Mesothelial cell of epicardium (in vitro differentiated cells): ENCODE results near the gene PPA1. TPM values are rescaled to one million over a fixed set of nuclear protein-coding genes. Genes with fewer than 3 reads are reported as not detected.
A peak's percentile ranks its signal among the peaks of the same experiment; 100 is the strongest.

Source experiments
- DNase-seq, 2 experiments: peaks; one replicate each; pipeline ENCODE4 v3.0.0; 2021; ENCODE audit warnings: low spot score in 2 of 2; ENCODE audit not compliant: unreplicated experiment in 2 of 2
- H3K27ac Mint-ChIP-seq: 2 replicates; pipeline ENCODE4 v1.8.0; 2021; ENCODE audit warnings: mixed read lengths
- H3K27me3 Mint-ChIP-seq: 2 replicates; pipeline ENCODE4 v1.8.0; 2021; ENCODE audit warnings: low read depth, mixed read lengths
- H3K36me3 Mint-ChIP-seq: 2 replicates; pipeline ENCODE4 v1.8.0; 2021; ENCODE audit warnings: mixed read lengths
- H3K4me1 Mint-ChIP-seq: 2 replicates; pipeline ENCODE4 v1.8.0; 2021; ENCODE audit warnings: mixed read lengths
- H3K4me3 Mint-ChIP-seq: 2 replicates; pipeline ENCODE4 v1.8.0; 2021; ENCODE audit warnings: mild to moderate bottlenecking, moderate library complexity, mixed read lengths
- H3K9me3 Mint-ChIP-seq: 2 replicates; pipeline ENCODE4 v1.8.0; 2021; ENCODE audit warnings: mixed read lengths
- CTCF ChIP-seq: fragments of 200-600 bp; sonication (generic); IDR thresholded peaks from one replicate; pipeline ENCODE4 v1.5.0; 2021; ENCODE audit warnings: antibody characterized with exemption; ENCODE audit not compliant: unreplicated experiment
- total RNA-seq: library from RNA; stranded (reverse); gene quantifications from 3 replicates; pipeline ENCODE4 v1.2.1, GENCODE V29; 2021

PPA1 gene
- total RNA-seq, 1 donor from 2014 or later: 73.5 TPM

DNA sequence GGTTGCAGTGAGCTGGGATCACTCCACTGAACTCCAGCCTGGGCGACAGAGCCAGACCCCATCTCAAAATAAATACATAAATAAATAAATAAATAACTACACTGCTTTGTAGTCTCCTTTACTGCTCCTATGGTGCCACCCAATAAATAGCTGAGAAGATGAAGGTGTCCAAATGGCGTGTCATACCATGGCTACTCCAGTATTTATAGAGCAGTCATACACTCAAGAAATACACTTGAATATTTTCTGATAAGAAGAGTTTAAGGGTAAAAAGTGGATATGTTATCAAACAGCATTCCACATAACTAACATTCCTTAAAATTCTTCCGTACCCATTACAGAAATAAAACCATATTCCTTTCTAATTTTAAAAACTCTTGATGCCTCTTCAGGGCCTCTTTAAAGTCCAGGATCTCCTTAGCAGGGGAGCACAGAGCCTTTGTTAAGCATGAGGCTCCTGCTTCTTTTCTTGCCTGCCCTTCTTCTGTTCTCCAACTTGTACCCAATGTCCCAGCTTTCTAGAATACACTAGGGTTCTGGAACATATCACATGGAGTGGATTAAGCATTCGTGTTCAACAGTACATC, 55.0 kb downstream of the PPA1 start:
- H3K27me3 Mint-ChIP-seq: peaks cover 12% of the 10 kb centered on the region
- no peaks in the 10 kb centered on the region for H3K36me3 Mint-ChIP-seq
- H3K9me3 Mint-ChIP-seq: peaks cover 14% of the 10 kb centered on the region
- TF ChIP-seq CTCF: no peak
- no peak overlapping the region for H3K4me3 Mint-ChIP-seq
- DNase-seq: no peak
- H3K27ac Mint-ChIP-seq: no peak overlapping the region
- no peaks in the 10 kb centered on the region for H3K4me1 Mint-ChIP-seq

- no peak overlapping the region for H3K27ac Mint-ChIP-seq
- DNase-seq: no peak
- H3K9me3 Mint-ChIP-seq: peaks cover 14% of the 10 kb centered on the region
- TF ChIP-seq CTCF: no peak
- no peaks in the 10 kb centered on the region for H3K36me3 Mint-ChIP-seq
- H3K27me3 Mint-ChIP-seq: peaks cover 6% of the 10 kb centered on the region
- H3K4me1 Mint-ChIP-seq: no peaks in the 10 kb centered on the region
- no peak overlapping the region for H3K4me3 Mint-ChIP-seq
These were observed 56.8 kb downstream of the PPA1 start for GRCh38 chr10:70176441-70176840.

GRCh38 chr10:70175516-70175915, 57.7 kb downstream of the PPA1 start:
- peaks cover 3% of the 10 kb centered on the region for H3K4me1 Mint-ChIP-seq
- DNase-seq: no peak
- peaks cover 2% of the 10 kb centered on the region for H3K27me3 Mint-ChIP-seq
- peaks cover 16% of the 10 kb centered on the region for H3K9me3 Mint-ChIP-seq
- no peaks in the 10 kb centered on the region for H3K36me3 Mint-ChIP-seq
- TF ChIP-seq CTCF: no peak
- H3K4me3 Mint-ChIP-seq: no peak overlapping the region
- no peak overlapping the region for H3K27ac Mint-ChIP-seq

DNA sequence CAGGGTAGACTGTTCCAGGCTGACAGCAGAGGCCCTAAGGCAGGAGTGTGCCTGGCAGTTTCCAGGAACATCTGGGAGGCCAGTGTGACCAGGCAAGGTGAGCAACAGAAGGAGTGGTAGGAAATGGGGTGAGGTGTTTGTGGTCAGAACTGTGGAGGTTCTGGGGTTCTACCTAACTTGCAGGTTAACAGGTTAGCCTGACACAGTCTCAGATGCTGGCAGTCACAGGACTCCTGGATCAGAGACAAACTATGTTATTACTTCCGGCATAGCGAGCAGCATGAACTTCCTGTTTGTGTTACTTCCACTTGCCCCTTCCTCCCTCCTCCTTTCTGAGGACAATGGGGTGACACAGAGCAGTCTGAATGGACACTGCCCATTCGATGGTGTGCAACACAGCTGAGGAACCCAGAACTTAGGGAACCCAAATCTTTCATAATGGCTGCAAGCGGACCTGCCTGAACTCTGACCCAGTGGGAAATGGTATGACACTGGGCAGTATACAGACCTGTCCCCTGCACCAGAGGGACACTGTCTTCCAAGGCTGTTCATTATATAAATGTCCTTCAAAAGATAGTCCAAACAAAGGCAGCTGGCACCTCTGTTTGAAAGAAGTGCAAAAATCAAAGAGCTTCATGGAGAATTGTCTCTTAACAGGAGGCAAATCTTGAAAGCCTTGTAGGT, 59.0 kb downstream of the PPA1 start:
- H3K36me3 Mint-ChIP-seq: no peaks in the 10 kb centered on the region
- no peaks in the 10 kb centered on the region for H3K27me3 Mint-ChIP-seq
- DNase-seq: no peak
- peaks cover 8% of the 10 kb centered on the region for H3K4me1 Mint-ChIP-seq
- no peak for TF ChIP-seq CTCF
- peaks cover 3% of the 10 kb centered on the region for H3K9me3 Mint-ChIP-seq
- H3K27ac Mint-ChIP-seq: no peak overlapping the region
- H3K4me3 Mint-ChIP-seq: no peak overlapping the region

DNA sequence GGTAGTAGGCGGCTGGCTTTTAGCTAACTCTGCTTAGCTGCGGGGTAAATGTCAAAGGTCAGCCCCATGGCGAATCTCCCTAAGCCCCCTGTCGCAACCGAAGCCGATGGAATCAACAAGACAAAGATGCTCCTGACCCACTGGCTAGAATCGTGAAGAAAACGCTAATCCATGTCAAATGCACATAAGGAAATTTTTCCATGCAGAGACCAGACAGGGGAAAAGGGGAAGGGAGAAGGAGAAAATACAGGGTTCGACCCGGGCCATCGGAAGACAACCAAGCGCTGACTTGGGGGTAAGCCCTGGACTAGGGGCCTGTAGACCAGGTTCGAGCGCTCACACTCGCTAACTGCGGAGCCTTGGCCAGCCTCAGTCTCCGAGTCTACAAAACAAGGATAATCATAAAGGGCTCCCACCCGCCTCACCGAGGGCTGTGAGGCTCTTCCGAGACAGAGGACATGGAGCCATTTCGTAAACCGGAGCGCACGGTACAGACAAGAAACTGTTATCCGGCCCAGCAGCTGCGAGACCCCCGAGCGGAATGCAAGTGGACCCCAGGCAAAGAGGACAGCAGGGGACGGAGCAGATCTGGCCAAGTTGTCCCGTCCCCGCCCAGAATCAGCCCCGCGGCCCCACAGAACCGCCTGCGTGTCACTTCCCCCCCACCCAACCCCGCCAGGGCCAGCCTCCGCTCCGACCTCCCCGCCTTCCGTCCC, 63.4 kb downstream of the PPA1 start:
- peak overlapping the region; percentile 98 for H3K27ac Mint-ChIP-seq
- H3K4me1 Mint-ChIP-seq: peaks cover 21% of the 10 kb centered on the region
- H3K4me3 Mint-ChIP-seq: peak overlapping the region; percentile 96
- peaks cover 3% of the 10 kb centered on the region for H3K9me3 Mint-ChIP-seq
- DNase-seq: no peak
- H3K27me3 Mint-ChIP-seq: no peaks in the 10 kb centered on the region
- peaks cover 4% of the 10 kb centered on the region for H3K36me3 Mint-ChIP-seq
- no peak for TF ChIP-seq CTCF
